SIG-M5 treated with dmso at 0.1 percent for 504 hours (cell line): ENCODE measurements around the gene RCBTB1.
"Not testable (repeated sequence)": the region's sequence is repeated elsewhere in the genome, so short reads cannot be mapped to it uniquely, and the experiment has no call there.

Experiments
- DNase-seq: peaks from one replicate; lab custom pipeline; 2025; ENCODE audit not compliant: unreplicated experiment; lab: John Stamatoyannopoulos, UW

Gene RCBTB1

GRCh38 chr13:49585220-49586157 lies at the start of gene RCBTB1:
TSS of gene RCBTB1 (minus strand) at chr13:49585558. CDS start at chr13:49567279, 18,279 bp downstream.
- peak; percentile 58 for DNase-seq

GRCh38 chr13:49633710-49634109 lies 48.4 kb upstream of the RCBTB1 start:
- no peak for DNase-seq

- no peak for DNase-seq
Observed at GRCh38 chr13:49632156-49632555, 46.8 kb upstream of the RCBTB1 start.

GRCh38 chr13:49630580-49630979 lies 45.2 kb upstream of the RCBTB1 start:
- DNase-seq, result no peak

GRCh38 chr13:49629947-49630346 lies 44.6 kb upstream of the RCBTB1 start:
- no peak for DNase-seq

- peak; percentile 16 for DNase-seq
Observed at GRCh38 chr13:49629196-49629938, 44.0 kb upstream of the RCBTB1 start.

GRCh38 chr13:49627831-49628652 lies 42.7 kb upstream of the RCBTB1 start, which contains the start of gene ARL11:
TSS of gene ARL11 (plus strand) at chr13:49628507. CDS start at chr13:49630448, 1,941 bp downstream.
- peak; percentile 94 for DNase-seq

- DNase-seq, result no peak
Observed at GRCh38 chr13:49625392-49626079, 40.2 kb upstream of the RCBTB1 start.

GRCh38 chr13:49624229-49624628 lies 38.9 kb upstream of the RCBTB1 start:
- DNase-seq, result no peak

GRCh38 chr13:49622174-49622946 lies 37.0 kb upstream of the RCBTB1 start:
- DNase-seq, result no peak

GRCh38 chr13:49620170-49620621 lies 34.8 kb upstream of the RCBTB1 start:
- no peak for DNase-seq

- no peak for DNase-seq
Observed at GRCh38 chr13:49616676-49617065, 31.3 kb upstream of the RCBTB1 start.

- no peak for DNase-seq
Observed at GRCh38 chr13:49615836-49616675, 30.7 kb upstream of the RCBTB1 start.

- not testable (repeated sequence) for DNase-seq
Observed at GRCh38 chr13:49612042-49612441, 26.7 kb upstream of the RCBTB1 start.

GRCh38 chr13:49610176-49610575 lies 24.8 kb upstream of the RCBTB1 start:
- DNase-seq, result no peak

GRCh38 chr13:49608651-49609331 lies 23.4 kb upstream of the RCBTB1 start:
- peak; percentile 69 for DNase-seq

- no peak for DNase-seq
Observed at GRCh38 chr13:49607761-49608160, 22.4 kb upstream of the RCBTB1 start.
